Raji (cell line): ENCODE data around the gene TLR1.

Experiments used
- POLR2A ChIP-seq: IDR thresholded peaks from 2 replicates; pipeline ENCODE4 v1.6.1; 2011; ENCODE audit warnings: low read depth, low read length, control low read depth; ENCODE audit not compliant: insufficient read depth

The TLR1 gene

GRCh38 chr4:38785901-38786402 is 18.6 kb downstream of the TLR1 start:
- TF ChIP-seq POLR2A: no peak

GRCh38 chr4:38785041-38785790 is 19.4 kb downstream of the TLR1 start:
- TF ChIP-seq POLR2A: no peak

- TF ChIP-seq POLR2A: no peak
Observed at GRCh38 chr4:38784141-38784540, 20.4 kb downstream of the TLR1 start.

GRCh38 chr4:38783109-38783460 is 21.5 kb downstream of the TLR1 start:
- no peak for TF ChIP-seq POLR2A

GRCh38 chr4:38782452-38783108 is 22.0 kb downstream of the TLR1 start, which contains the start of gene TLR10:
TLR10 (minus strand) TSS chr4:38782990; CDS start chr4:38775590, 7,400 bp downstream.
- peak; percentile 55; the same call in 1 of the 2 replicates for TF ChIP-seq POLR2A

GRCh38 chr4:38781854-38782261 is 22.7 kb downstream of the TLR1 start:
- peak; percentile 40; the same call in 1 of the 2 replicates for TF ChIP-seq POLR2A

- no peak for TF ChIP-seq POLR2A
Observed at GRCh38 chr4:38780833-38781484, 23.6 kb downstream of the TLR1 start.

GRCh38 chr4:38779790-38780189 is 24.8 kb downstream of the TLR1 start:
- no peak for TF ChIP-seq POLR2A

GRCh38 chr4:38775326-38775725 is 29.3 kb downstream of the TLR1 start:
- no peak for TF ChIP-seq POLR2A

GRCh38 chr4:38774181-38774955 is 30.2 kb downstream of the TLR1 start:
- TF ChIP-seq POLR2A: no peak

- no peak for TF ChIP-seq POLR2A
Observed at GRCh38 chr4:38769857-38770256, 34.7 kb downstream of the TLR1 start.

GRCh38 chr4:38769441-38769840 is 35.1 kb downstream of the TLR1 start:
- no peak for TF ChIP-seq POLR2A

GRCh38 chr4:38768968-38769394 is 35.6 kb downstream of the TLR1 start:
- TF ChIP-seq POLR2A: no peak

- TF ChIP-seq POLR2A: no peak
Observed at GRCh38 chr4:38765382-38765781, 39.2 kb downstream of the TLR1 start.

GRCh38 chr4:38764277-38764676 is 40.3 kb downstream of the TLR1 start:
- no peak for TF ChIP-seq POLR2A
